NOMO-1 (cell line): Measurements from ENCODE around the gene FCRLB.
"Not testable (repeated sequence)": the region's sequence is repeated elsewhere in the genome, so short reads cannot be mapped to it uniquely, and the experiment has no call there.

ENCODE experiments used
- DNase-seq, 2 experiments: peaks; one replicate each; lab custom pipeline; 2025; ENCODE audit not compliant: unreplicated experiment in 2 of 2; lab: John Stamatoyannopoulos, UW

Gene FCRLB

DNA sequence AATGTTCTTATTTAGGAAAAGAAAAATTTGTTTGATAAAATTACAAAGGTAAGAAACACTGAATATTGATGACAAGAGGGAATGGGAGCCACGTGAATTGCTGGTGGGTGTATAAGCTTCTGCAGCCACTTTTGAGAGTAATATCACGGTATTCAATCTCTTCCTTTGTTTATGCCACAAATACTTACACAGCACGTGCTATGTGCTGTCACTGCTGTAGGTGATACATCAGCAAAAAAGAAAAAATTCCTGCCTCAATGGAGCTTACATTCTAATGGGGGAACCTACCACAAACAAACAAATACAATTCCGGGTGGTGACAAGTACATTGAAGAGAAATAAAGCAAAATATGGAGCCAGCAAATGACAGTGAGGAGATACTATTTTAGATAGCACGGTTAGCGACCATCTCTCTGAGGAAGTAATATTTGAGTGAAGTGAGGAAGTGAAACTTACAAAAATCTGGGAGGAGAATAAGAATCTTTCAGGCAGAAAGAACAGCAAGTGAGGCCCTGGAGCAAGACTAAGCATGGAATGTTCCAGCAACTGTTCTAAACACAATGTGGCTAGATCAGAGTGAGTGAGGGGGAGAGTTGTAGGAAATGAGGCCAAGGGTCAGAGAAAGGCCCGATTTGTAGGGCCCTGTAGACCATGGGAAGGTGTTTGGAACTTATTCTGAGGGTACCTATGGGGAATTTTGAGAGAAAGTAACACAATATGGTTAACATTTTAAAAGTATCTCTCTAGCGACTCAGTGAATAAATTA lies 2.6 kb upstream of the FCRLB start:
- peak; percentile 30 to 82 for DNase-seq

DNA sequence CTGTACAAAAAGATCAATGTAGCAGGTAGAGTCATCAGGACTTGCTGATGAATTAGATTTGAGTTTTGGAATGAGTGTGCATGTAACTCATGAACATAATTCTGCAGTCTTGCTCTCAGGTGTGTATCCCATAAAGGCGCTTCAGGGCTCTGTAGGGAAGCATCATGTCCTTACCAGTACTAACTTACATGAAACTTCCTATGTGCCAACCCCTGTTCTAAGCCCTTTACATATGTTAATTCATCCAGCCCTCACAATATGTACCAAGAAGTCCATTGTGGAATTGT lies 2.1 kb upstream of the FCRLB start:
- no peak for DNase-seq

- no peak for DNase-seq
These were observed 922 bp upstream of the FCRLB start for GRCh38 chr1:161720422-161720821.

GRCh38 chr1:161721738-161722343 lies 497 bp downstream of the FCRLB start:
- DNase-seq: peak; percentile 70 to 78

DNA sequence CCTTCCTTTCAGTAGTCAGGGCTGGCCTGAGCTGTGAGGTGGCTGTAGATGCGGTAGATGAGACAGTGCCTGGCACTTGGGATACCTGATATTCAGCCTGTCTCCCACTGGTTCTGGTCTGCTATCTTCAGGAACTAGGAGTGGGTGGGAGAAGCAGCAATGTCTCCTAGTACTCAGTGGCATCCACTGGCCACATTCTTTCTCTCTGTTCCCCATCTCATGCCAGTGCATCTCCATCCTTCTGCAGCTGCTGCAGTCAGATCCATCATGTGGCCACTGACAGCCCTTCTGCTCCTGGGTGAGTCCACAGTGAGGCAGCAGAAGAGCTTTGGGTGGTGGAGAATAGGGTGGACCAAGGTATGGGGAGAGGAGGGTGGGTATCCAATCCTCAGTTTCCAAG lies 1.1 kb downstream of the FCRLB start:
- no peak for DNase-seq

- no peak for DNase-seq
These were observed 2.3 kb downstream of the FCRLB start for GRCh38 chr1:161723459-161724141.

DNA sequence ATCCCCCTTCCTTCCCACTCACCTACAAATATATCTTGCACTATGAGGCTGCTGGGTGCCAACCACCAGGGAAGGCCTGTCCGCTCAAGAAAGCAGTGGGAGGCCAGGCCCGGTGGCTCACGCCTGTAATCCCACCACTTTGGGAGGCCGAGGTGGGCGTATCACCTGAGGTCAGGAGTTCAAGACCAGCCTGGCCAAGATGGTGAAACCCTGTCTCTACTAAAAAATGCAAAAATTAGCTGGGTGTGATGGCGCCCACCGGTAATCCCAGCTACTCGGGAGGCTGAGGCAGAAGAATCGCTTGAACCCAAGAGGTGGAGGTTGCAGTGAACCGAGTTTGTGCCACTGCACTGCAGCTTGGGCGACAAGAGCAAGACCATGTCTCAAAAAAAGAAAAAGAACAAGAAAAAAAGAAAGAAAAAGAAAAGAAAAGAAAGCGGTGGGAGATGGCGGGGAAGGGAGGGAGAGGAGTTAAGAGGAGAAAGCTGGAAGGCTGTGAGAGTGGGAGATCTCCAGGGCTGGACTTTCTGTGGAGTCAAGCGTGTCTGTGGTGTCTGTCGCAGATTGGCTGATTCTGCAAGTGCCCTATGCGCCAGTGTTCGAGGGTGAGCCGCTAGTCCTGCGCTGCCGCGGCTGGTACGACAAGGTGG lies 4.0 kb downstream of the FCRLB start:
- not testable (repeated sequence) for DNase-seq

- DNase-seq: peak; percentile 56 to 58
These were observed 4.6 kb downstream of the FCRLB start for GRCh38 chr1:161725908-161726472.

DNA sequence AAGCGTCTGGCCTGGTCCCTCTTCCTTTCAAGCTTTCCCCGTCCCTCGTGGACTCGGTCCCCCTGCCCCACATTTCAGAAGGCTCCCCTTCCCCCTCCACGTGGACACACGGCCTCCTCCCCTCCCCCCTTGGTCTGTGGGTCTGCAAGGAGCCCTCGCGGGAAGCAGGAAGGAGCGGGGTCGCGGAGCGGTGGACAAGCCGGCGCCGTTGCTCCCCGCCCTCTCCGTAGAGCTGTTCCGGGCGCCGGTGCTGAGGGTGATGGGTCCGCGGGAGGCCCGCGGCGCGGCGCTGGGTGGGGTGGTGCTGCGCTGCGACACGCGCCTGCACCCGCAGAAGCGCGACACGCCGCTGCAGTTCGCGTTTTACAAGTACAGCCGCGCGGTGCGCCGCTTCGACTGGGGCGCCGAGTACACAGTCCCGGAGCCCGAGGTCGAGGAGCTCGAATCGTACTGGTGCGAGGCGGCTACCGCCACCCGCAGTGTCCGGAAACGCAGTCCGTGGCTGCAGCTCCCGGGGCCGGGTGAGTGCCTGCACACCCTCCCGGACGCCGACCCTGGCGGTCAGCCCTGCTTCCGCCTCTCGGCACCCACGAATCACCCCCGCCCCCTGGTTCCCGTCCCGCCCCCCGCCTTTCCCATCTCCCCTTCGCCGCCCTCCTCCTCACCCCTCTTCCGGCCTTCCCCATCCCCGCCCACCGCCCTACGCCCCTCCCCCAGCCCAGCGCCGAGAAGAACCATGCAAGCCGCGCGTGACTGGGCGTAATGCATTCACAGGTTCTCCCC lies 5.3 kb downstream of the FCRLB start:
- DNase-seq: peak; percentile 63 to 74

DNA sequence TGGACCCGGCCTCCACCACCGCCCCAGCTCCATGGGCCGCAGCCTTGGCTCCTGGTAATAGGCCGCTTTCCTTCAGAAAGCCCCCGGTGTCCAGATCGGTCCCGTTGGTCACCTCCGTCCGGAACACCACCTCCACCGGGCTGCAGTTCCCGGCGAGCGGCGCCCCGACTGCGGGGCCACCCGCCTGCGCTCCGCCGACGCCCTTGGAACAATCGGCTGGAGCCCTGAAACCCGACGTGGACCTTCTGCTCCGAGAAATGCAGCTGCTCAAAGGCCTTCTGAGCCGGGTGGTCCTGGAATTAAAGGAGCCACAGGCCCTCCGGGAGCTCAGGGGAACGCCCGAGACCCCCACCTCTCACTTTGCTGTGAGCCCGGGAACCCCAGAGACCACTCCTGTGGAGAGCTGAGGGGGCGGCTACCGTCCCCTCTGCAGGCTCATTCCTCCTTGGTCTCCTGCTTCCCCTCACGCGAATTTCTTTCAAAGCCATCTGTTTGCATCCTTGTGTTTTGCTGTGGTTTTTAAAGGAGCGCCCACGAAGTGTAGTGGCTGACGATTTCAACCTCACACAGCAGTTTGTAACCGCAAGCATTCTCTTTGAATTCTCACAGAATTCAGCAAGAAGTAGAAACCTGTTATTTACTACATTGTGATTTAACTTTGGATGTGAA lies 6.0 kb downstream of the FCRLB start:
- DNase-seq: peak; percentile 33 to 37

- no peak for DNase-seq
These were observed 7.3 kb downstream of the FCRLB start for GRCh38 chr1:161728376-161729226.

DNA sequence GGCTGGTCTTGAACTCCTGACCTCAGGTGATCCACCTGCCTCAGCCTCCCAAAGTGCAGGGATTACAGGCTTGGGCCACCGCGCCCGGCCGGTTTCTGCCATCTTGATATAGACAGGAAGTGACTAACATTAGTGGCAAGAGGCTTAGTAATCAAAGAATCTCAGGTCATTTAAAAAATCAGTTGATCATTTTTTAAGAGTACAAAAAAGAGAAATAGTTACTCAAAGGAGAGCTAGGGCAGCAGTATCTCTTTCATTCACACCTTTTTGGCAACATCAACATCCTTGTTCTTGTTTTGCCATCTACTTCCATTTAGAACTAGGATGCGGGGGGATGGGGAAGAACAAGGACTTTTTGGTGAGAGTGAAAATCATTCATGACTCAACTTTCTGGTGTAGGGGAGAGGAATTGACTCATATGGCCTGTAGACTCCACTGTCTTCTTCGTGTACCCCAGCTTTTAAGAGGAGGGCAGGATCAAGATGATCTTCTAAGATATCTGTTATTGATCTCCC lies 8.8 kb downstream of the FCRLB start:
- peak; percentile 34 to 60 for DNase-seq

- no peak for DNase-seq
These were observed 9.9 kb downstream of the FCRLB start for GRCh38 chr1:161731241-161731640.

- no peak for DNase-seq
These were observed 10.8 kb downstream of the FCRLB start for GRCh38 chr1:161731981-161732718.

DNA sequence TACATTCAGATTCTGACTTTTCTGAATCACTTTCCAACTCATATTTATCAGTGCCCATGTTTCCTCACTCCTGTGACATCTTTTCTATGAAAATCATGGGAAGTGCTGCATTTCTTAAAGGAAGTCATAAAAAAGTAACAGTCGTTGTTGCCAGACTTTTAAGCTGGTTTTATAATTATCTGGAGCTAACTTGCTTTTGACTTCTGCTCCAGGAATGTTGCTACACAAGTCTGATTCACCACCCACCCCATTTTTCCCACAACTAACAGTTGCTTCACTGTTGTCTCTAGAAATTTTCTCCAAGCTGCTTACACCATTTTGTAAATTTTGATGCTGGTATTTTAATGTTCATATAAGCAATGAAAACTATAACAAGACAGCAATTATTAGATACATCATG lies 12.2 kb downstream of the FCRLB start:
- DNase-seq: peak; percentile 58 to 78

DNA sequence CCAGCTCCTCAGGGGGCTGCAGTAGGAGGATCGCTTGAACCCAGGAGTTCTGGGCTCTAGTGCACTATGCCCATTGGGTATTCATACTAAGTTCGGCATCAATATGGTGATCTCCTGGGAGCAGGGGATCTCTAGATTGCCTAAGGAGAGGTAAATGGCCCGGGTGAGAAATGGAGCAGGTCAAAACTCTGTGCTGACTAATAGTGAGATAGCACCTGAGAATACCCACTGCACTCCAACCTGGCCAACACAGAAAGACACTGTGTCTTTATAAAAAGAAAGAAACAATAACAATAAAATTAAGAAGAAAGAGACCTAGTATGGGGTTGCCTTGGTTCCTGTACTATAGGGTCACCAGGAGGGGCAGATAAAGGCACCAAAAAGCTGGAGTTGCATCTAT lies 14.5 kb downstream of the FCRLB start:
- no peak for DNase-seq

DNA sequence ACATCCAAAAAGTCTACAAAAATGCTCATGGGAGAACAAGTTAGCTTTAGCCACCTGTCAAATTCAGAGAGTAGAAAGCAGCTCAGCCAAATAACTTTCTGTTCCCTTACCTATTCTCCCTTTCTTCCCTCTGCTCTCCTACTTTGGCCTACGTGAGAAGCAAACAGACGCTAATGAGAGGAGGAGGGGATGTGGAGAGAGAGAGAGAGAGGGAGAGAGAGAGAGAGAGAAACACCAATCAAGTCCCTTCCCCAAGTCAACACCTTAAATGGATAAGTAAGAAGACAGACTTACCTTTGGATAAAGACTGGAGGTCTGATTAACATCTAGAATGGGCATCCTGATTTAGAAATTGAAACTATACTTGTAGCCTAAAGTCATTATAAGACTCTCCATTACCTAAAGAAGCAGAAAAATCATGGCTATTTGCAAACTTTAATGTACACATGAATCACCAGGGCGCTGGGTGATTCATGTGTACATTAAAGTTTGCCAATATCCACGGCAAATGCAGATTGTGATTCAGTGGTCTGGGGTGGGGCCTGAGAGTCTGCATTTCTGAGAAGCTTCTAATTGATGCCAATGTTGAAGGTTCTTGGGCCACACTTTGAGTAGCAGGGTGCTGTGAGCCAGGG lies 15.1 kb downstream of the FCRLB start:
- DNase-seq: peak in 1 of 2 experiments; percentile 28

DNA sequence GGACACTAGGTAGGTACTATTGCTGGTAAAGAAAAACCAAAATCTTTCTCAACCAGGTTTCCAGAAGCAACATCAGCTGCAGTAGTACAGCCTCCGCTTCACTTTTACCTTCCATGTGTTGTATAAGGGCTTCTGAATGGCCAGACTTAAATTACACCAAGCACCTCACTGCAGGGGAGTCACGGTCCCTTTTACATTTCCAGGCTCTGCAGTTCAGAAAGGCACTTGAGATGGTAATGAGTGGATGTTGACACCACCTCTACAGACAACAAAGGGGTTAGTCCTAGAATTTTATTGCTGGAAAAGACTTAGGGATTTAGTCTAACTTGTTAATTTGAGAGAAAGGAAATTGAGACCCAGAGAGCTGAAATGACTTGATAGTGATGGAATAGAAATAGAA lies 16.3 kb downstream of the FCRLB start:
- no peak for DNase-seq
